GM23248 (cell line): ENCODE measurements around the gene MASP1. TPM values are rescaled to one million over a fixed set of nuclear protein-coding genes. Genes with fewer than 3 reads are reported as not detected.

ENCODE experiments used
- DNase-seq: peaks from one replicate; pipeline ENCODE4 v3.0.0-alpha.2; 2015
- H2AFZ ChIP-seq: fragments of 200-600 bp; sonication (generic); 2 replicates; pipeline ENCODE4 v1.6.1; 2016; ENCODE audit warnings: antibody characterized with exemption
- H3F3A ChIP-seq: fragments of 200-600 bp; sonication (generic); 2 replicates; pipeline ENCODE4 v1.6.1; 2016; ENCODE audit warnings: mild to moderate bottlenecking, antibody characterized with exemption, mixed run types; ENCODE audit not compliant: insufficient read depth
- H3K27ac ChIP-seq: fragments of 200-600 bp; sonication (generic); 2 replicates; pipeline ENCODE4 v1.5.1; 2016; ENCODE audit warnings: mild to moderate bottlenecking
- H3K27me3 ChIP-seq: fragments of 200-600 bp; sonication (generic); replicated peaks from 2 replicates; pipeline ENCODE4 v1.6.1; 2016; ENCODE audit warnings: mild to moderate bottlenecking; ENCODE audit not compliant: insufficient read depth
- H3K36me3 ChIP-seq: fragments of 200-600 bp; sonication (generic); 2 replicates; pipeline ENCODE4 v1.6.1; 2016; ENCODE audit warnings: low read depth, mild to moderate bottlenecking
- H3K4me1 ChIP-seq: fragments of 200-600 bp; sonication (generic); 2 replicates; pipeline ENCODE4 v1.6.1; 2016; ENCODE audit warnings: mild to moderate bottlenecking; ENCODE audit not compliant: insufficient read depth
- H3K4me2 ChIP-seq: fragments of 200-600 bp; sonication (generic); one replicate; pipeline ENCODE4 v1.6.1; 2016; ENCODE audit warnings: mild to moderate bottlenecking; ENCODE audit not compliant: unreplicated experiment
- H3K4me3 ChIP-seq: fragments of 200-600 bp; sonication (generic); 2 replicates; pipeline ENCODE4 v1.5.1; 2016; ENCODE audit warnings: mild to moderate bottlenecking
- H3K79me2 ChIP-seq: fragments of 200-600 bp; sonication (generic); 2 replicates; pipeline ENCODE4 v1.6.1; 2016; ENCODE audit warnings: mild to moderate bottlenecking; ENCODE audit not compliant: insufficient read depth
- H3K9ac ChIP-seq: fragments of 200-600 bp; sonication (generic); 2 replicates; pipeline ENCODE4 v1.6.1; 2016; ENCODE audit warnings: mild to moderate bottlenecking
- H3K9me2 ChIP-seq: fragments of 200-600 bp; sonication (generic); 2 replicates; pipeline ENCODE4 v1.6.1; 2016; ENCODE audit warnings: mixed run types, mild to moderate bottlenecking, moderate library complexity; ENCODE audit not compliant: insufficient read depth
- H3K9me3 ChIP-seq: fragments of 200-600 bp; sonication (generic); one replicate; pipeline ENCODE4 v1.6.1; 2017; ENCODE audit warnings: low read depth
- H4K20me1 ChIP-seq: fragments of 200-600 bp; sonication (generic); 2 replicates; pipeline ENCODE4 v1.6.0; 2016; ENCODE audit not compliant: insufficient read depth
- EZH2 ChIP-seq: fragments of 200-600 bp; sonication (generic); IDR thresholded peaks from 2 replicates; pipeline ENCODE4 v1.6.1; 2018; ENCODE audit warnings: antibody characterized with exemption, mild to moderate bottlenecking; ENCODE audit not compliant: insufficient read depth, poor library complexity, severe bottlenecking
- EZH2phosphoT487 ChIP-seq: fragments of 200-600 bp; sonication (generic); IDR thresholded peaks from 2 replicates; pipeline ENCODE4 v1.6.1; 2018; ENCODE audit warnings: antibody characterized with exemption, moderate library complexity, mild to moderate bottlenecking, low read depth; ENCODE audit not compliant: insufficient read depth
- WGBS, 2 experiments: methylation state at CpG; one replicate each; pipeline ENCODE4 v1.1.6; 2015 to 2017; ENCODE audit warnings: low lambda C conversion rate in 2 of 2, low coverage in 1 of 2; ENCODE audit errors: missing lambda C conversion rate in 2 of 2; 5-methylcytosine and 5-hydroxymethylcytosine counted together
- in situ Hi-C: fragments of 300-500 bp; cut with MboI; formaldehyde crosslinking; loops from 2 replicates; pipeline ENCODE4 v1.15.0; 2020
- polyA plus RNA-seq: library from polyadenylated mRNA; unstranded; fragments of >200 nt; fragmentation: Nextera tagmentation; extraction: Ambion mirVana; gene quantifications from 2 replicates; pipeline ENCODE4 v1.2.1, GENCODE V29; 2016
- total RNA-seq: library from RNA; depleted of rRNA; stranded (reverse); fragments of >200 nt; shearing (Covaris generic); gene quantifications from 2 replicates; pipeline ENCODE4 v1.2.3, GENCODE V29; 2014

The MASP1 gene
- total and polyA plus RNA-seq, 2 experiments from 2014 or later, result 32.8 to 52.3 TPM

- Histone ChIP-seq H2AFZ (no peak overlapping the region), H3K9ac (no peak overlapping the region), H3K4me3 (no peak overlapping the region), H3F3A (peaks cover 14% of the 10 kb centered on the region), H3K9me3 (no peaks in the 10 kb centered on the region), H3K36me3 (no peaks in the 10 kb centered on the region), H4K20me1 (no peaks in the 10 kb centered on the region), H3K27ac (peak overlapping the region; percentile 16; the same call in 1 of the 2 replicates), H3K4me1 (peaks cover 18% of the 10 kb centered on the region), H3K79me2 (no peaks in the 10 kb centered on the region), H3K27me3 (no peaks in the 10 kb centered on the region), H3K4me2 (no peak overlapping the region), H3K9me2 (no peaks in the 10 kb centered on the region)
- TF ChIP-seq EZH2phosphoT487 (no peak), EZH2 (no peak)
- 40 to 42% methylated on average over 5 of the region's 5 CpGs for WGBS, 2 experiments
- peak; percentile 78 for DNase-seq
- in situ Hi-C loops, result loop anchor here (5.0 to 25.0 kb wide), 3 partner anchors 91 to 479 kb away; partner anchors contain the start of gene ADIPOQ
Measured at GRCh38 chr3:187315872-187316271, 24.3 kb upstream of the MASP1 start.

GRCh38 chr3:187314176-187314575 lies 22.6 kb upstream of the MASP1 start:
- Histone ChIP-seq H3K27ac (no peak overlapping the region), H3K9me3 (peaks cover 3% of the 10 kb centered on the region), H3K79me2 (no peaks in the 10 kb centered on the region), H3K9me2 (no peaks in the 10 kb centered on the region), H4K20me1 (no peaks in the 10 kb centered on the region), H3K4me2 (no peak overlapping the region), H3F3A (peaks cover 14% of the 10 kb centered on the region), H3K4me1 (peaks cover 21% of the 10 kb centered on the region), H3K9ac (no peak overlapping the region), H3K4me3 (no peak overlapping the region), H2AFZ (no peak overlapping the region), H3K27me3 (no peaks in the 10 kb centered on the region), H3K36me3 (no peaks in the 10 kb centered on the region)
- WGBS, 2 experiments, result 35 to 47% methylated on average over 5 of the region's 5 CpGs
- peak; percentile 21 for DNase-seq
- TF ChIP-seq EZH2 (no peak), EZH2phosphoT487 (no peak)
- in situ Hi-C loops, result loop anchor here (10.0 to 25.0 kb wide), 2 partner anchors 89 to 477 kb away; partner anchors contain the start of gene ADIPOQ

DNA sequence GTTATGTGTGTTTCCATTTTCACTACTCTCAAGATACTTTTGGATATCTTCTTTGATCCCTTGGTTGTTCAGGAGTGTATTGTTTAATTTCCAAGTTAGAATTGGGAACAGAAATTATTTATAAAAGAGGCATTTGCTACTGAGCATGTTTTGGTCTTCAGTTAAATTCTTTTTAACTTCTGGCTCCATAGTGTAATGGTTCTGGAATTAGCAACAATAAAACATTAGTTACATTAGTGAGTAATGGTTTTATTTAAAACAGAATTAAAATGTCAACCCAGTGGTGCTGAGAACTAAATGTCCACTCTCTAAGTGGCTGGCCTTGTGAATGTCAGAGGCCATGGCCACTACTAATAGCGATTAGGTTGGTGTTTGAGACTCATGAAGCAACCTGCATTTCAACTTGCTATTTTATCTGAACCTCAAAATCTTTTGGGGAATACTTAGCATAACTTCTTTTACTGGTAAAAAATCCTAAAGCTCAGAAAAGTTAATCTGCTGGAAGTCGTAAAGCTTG lies 19.5 kb upstream of the MASP1 start:
- no peak overlapping the region for H3K4me3 ChIP-seq
- H3K9me2 ChIP-seq, result peaks cover 3% of the 10 kb centered on the region; the same call in 1 of the 2 replicates
- H3F3A ChIP-seq, result peaks cover 14% of the 10 kb centered on the region
- H3K27ac ChIP-seq, result no peak overlapping the region
- in situ Hi-C loops, result loop anchor here (10.0 to 25.0 kb wide), 2 partner anchors 86 to 474 kb away; partner anchors contain the start of gene ADIPOQ
- H3K27me3 ChIP-seq, result no peaks in the 10 kb centered on the region
- TF ChIP-seq EZH2 (no peak), EZH2phosphoT487 (no peak)
- H2AFZ ChIP-seq, result no peak overlapping the region; the same call in 1 of the 2 replicates
- no peaks in the 10 kb centered on the region for H3K36me3 ChIP-seq
- DNase-seq, result peak; percentile 4
- no peaks in the 10 kb centered on the region for H4K20me1 ChIP-seq
- peaks cover 17% of the 10 kb centered on the region for H3K4me1 ChIP-seq
- no peak overlapping the region for H3K9ac ChIP-seq
- no peaks in the 10 kb centered on the region for H3K79me2 ChIP-seq
- no peak overlapping the region for H3K4me2 ChIP-seq
- WGBS, 2 experiments, result 94 to 95% methylated on average over 2 of the region's 2 CpGs
- peaks cover 3% of the 10 kb centered on the region for H3K9me3 ChIP-seq

- H3K27me3 ChIP-seq, result no peaks in the 10 kb centered on the region
- in situ Hi-C loops, result loop anchor here (10.0 to 25.0 kb wide), 2 partner anchors 85 to 473 kb away; partner anchors contain the start of gene ADIPOQ
Measured at GRCh38 chr3:187310226-187310625, 18.7 kb upstream of the MASP1 start.

More at GRCh38 chr3:187310226-187310625, 18.7 kb upstream of the MASP1 start:
- Histone ChIP-seq H3K9me3 (peaks cover 3% of the 10 kb centered on the region), H3K27ac (no peak overlapping the region), H3K4me1 (peaks cover 9% of the 10 kb centered on the region), H3K9me2 (peaks cover 3% of the 10 kb centered on the region; the same call in 1 of the 2 replicates), H3K79me2 (no peaks in the 10 kb centered on the region), H2AFZ (no peak overlapping the region), H3K36me3 (no peaks in the 10 kb centered on the region), H3K9ac (no peak overlapping the region), H3F3A (peaks cover 10% of the 10 kb centered on the region), H4K20me1 (no peaks in the 10 kb centered on the region), H3K4me3 (no peak overlapping the region), H3K4me2 (no peak overlapping the region)
- TF ChIP-seq EZH2, result no peak
- no peak for DNase-seq
